Measurements from ENCODE around the gene CDC42BPG.

The CDC42BPG gene

DNA sequence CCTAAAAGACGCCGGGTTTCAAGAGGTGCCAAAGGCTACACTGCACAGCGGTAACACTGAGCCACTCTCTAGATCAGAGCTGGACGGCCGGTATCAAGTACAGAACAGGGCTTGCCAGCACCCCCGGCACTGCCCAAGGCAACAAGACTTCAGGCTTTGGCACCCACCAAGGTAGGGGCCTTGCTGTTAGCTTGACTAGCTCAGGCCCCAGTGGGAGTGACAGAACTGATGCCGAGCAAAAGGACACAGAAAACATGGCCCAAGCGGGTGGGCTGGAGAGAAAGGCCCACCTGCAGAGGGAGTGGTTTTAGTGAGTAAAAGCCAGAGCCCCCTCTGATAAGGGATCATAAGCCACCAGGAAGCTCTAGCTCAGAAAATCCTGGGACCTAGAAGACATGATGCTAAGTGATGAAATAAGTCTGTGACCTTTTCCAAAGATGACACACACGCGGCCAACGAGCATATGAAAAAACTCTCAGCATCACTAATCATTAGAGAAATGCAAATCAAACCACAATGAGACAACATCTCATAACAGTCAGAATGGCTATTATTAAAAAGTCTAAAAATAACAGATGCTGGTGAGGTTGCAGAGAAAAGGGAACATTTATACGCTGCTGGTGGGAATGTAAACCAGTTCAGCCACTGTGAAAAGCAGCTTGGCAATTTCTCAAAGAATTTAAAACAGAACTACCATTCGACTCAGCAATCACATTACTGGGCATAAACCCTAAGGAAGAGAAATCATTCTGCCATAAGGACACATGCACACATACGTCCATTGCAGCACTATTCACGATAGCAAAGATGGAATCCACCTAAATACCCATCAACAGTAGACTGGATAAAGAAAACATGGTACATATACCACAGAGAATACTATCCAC lies 21.1 kb upstream of the CDC42BPG start:
- DNase-seq: no peak

DNA sequence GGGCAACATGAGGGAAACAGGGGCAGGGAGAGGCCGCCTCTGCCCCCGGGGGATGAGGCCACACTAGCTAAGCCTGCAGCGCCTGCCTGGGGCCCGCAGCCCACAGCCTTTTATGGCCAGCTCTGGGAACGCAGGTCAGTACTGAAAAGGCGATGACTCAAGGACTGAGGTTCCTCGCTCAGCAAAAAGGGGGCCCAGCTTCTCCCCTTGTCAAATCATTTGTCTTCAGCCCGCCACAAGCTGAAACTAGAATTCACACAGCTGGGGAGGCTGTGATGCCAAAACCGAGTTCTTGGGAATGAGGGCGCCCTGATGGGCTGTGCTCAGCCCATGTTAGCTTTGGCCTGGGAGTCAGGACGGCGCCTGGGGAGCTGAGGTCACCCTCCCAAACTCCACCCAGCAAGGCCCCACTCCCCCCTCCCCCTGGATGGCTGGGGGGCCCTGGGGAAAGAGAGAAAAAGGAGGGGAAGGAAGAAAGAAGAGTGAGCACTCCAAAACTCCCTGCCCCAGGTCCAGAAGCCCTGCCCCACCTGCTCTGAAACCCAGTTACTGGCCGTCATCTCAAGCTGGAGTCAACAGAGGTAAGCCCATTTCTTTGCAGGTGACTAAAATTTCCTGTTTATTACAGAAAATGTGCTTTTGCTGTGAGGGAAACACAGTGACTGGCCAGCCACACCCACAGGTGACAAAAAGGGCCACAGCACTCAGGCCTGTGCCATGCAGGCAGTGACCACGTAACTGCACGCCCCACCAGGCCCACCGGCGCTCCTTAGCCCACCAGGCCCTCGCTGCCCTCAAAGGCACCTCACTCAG lies 20.2 kb upstream of the CDC42BPG start:
- peak in 8 of 56 donors; percentile 21 to 60 (median 36) for DNase-seq

DNA sequence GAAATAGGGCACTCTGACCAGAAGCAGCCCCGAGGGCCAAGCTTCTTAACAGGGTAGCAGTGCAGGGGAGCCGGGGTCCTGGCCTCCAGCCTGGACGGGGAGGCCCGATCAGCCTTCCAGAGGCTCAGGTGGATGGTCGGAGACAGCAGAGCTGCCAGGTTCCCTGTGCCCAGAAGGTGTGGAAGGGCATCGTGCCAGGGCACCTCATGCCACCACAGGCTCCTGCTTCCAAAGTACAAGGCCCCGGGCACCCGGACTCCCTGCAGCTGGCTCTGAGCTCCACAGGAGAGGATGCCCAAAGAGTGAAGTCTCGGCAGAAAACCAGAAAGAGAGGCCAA lies 19.7 kb upstream of the CDC42BPG start:
- DNase-seq: peak in 4 of 56 donors; percentile 17 to 60 (median 31)

DNA sequence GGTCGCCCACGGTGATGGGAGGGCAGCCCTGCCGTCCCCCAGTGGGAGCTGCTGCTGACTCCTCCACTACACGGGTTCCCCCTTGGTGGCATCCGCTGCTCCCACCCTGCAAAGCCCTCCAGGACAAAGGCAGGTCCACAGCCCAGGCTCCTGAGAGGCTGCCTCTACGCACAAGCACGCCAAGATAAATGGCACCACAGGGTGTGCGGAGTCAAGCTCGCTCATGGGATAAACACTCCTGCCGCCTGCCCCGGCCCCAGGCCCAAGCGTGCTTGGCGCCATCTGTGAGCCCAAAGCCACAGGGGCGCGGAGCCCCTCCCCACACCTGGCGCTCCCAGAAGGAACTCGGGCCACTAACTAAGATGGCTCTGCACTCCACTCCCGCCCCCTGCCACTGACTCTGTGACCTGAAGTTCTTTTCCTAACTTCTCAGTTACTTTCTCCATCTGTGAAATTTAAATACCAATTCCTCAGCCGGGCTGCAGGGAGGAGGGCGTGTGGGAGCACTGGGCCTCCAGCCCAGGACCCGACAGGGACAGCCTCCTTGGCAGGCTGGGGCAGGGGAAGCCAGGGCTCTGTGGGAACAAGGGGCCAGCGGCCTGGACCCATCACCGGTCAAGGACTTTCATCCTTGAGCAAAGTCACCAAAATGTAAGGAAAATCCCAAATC lies 19.1 kb upstream of the CDC42BPG start:
- DNase-seq: peak in 12 of 56 donors; percentile 21 to 66 (median 36)

DNA sequence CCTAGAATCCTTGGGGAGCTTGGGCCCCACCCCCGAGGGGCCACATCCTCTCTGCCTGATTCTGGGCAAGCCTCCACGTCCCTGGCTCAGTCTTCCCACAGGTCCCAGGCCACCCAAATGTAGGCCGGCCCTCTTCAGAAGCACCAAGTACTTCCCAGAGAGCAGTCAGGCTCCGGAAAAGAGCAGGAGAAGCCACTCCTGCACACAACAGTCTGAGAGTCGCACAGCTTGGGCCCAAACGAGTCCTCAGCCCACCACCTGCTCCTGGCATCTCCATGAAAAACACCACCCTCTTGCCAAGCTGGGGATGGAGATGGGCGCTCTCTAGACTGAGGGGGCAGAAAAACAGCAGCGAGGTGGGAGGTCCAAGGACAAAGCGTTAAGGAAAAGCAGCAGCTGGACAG lies 18.5 kb upstream of the CDC42BPG start:
- DNase-seq: no peak

DNA sequence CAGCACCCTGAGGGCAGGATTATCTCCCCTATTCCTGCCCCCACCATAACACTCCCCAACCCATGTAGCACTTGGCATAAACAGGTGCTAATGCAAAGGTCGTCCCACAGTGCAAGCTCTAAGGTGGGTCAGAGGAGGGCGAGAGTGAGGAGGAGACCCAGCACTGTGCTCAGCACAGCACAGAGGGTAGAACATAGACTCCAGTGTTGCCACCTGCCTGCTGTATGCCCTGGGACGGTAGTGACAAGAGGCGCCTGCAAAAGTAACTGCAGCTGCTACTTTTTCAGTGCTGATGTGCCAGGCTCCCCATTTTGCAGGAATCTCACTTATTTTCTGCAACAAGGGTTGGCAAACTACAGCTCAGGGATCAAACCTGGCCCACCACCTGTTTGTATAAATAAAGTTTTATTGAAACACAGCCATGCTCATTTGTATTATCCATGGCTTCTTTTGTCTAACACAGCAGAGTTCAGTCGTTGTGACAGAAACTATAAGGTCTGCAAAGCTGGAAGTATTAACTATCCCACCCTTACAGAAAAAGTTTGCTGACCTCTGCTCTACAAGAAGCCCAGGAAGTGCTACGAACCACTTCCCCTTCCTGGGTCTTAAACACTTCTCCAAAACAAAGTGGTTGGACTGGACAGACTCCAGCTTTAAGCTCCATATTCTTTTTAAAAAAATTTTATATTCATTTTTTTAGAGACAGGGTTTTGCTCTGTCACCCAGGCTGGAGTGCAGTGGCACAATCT lies 16.9 kb upstream of the CDC42BPG start:
- DNase-seq: peak in 1 of 56 donors; percentile 37

DNA sequence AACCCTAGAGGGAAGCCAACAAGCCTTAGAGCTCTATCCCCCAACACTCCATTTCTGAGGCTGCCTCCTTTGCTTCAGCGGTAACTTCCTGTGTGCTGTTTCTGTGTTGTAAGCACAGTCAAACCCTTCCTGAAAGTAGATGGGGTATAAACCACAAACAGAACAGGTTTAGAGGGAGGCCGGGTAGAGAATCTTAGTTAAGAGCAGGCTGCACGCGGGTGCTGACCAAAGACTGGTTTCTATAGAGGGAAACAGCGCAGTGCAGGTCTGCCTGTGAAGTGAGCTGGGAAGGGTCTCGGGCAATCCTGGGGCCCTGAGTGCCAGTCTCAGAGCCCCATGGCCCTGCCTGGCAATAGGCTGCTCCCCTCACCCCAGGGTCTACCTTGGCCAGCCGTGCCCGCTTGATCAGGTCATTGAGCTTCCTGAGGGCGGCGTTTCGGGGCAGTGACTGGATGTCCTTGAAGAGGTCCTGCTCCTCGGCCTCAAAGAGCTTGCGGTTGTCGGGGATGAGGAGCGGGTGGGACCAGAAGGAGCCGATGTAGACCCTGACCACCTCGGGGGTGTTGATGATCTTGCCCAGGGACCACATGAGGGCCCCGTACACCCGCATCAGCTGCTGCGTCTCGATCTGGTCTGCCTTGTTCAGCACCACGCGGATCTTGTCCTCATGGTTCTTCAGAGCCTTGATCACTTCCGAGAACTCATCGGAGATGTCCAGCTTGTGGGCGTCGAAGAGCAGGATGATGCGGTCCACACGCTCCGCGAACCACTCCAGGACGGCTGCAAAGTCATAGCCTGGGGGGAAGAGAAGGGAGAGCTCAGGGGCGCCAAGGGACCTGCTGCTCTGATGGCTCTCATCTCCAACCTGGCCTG lies 15.3 kb upstream of the CDC42BPG start:
- DNase-seq: no peak

DNA sequence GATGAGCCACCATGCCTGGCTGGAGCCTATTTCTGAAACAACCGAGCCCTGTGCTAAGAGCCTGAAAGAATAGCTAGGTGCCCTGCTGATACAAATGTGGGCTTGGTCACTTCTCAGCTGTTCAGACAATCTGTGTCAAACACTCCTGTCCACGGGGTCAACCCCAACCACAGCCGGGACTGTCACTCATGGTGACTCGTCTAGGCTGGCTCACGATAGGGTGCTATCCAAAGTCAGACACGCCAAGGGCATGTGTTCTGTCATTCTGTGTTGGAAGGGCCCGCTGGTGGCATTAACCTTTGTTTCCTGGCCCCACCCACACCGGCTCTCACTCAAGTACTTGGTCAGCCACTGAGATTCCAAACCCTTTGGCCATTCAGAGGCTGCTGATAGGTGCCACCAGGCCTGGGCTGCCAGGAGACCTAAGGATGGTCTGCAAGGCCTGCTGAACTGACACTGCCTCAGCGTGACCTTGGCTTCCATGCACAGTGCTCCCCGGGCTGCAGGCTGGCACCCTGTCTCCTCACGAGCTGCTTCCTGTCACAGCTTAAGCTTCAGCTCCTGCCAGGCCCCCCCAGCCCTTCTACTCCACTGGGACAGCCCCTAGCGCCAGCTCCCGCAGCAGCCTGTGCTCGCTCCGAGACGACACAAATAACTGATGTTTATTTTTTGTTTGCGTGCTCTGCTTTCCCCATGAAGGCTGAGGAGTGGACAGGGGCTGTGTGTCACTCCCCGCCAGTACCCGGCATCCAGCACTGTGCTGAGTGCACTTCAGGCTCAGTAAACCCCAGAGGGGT lies 14.2 kb upstream of the CDC42BPG start:
- no peak for DNase-seq

DNA sequence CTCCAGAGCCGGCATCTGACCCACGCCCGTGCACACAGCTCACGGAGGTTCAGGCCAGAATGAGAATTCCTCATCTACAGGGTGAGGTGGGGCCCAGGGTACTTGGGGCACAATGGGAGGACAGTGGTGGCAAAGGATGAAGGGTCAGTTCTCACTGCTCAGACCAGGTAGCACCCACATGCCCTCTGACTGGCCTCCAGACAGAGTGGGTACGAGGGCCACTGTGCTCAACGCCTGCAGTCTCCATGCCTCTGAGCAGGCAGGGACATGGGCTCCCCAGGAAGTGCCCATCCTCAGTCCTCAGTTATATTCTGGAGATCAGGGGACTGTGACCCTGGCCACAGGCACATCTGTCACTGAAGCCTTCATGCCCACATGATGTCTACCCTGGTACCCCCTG lies 13.0 kb upstream of the CDC42BPG start:
- no peak for DNase-seq

DNA sequence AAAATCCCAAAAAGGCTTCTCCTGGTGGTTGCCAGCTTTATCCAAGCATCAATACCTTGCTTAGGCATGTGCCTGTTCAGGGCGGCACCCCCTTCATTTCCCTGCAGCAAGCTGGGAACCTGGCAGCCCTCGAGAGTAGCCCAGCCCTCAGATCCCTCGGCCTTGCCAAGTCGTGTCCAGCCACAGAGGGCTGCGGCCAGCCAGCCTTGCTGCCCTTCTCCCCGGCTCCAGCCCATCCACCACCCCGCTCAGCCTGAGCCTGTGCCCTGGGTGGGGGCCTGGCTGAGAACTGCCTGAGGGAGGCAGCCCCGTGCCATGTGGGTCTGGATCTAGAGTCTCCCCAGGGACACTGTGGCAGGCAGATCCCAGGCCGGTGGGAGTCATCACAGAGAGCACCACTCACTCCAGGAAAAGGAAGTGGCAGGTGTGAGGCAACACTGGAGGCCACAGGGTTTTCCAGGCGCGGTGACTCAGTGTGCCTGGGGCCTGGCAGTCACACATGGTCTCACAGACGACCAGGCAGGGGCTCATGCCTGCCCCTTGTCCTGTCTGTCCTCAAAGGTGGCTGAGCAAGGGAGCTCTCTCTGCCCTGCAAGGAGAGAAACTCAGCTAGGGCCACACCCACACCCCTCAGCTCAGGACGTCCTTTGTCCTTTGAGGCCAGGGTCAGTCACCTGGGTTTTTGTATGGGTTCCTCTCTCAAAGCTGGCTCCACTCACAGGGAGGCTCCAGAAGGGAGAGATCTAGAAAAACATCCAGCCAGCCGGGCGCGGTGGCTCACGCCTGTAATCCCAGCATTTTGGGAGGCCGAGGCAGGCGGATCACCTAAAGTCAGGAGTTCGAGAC lies 12.2 kb upstream of the CDC42BPG start:
- DNase-seq: peak in 21 of 56 donors; percentile 9 to 68 (median 36)

DNA sequence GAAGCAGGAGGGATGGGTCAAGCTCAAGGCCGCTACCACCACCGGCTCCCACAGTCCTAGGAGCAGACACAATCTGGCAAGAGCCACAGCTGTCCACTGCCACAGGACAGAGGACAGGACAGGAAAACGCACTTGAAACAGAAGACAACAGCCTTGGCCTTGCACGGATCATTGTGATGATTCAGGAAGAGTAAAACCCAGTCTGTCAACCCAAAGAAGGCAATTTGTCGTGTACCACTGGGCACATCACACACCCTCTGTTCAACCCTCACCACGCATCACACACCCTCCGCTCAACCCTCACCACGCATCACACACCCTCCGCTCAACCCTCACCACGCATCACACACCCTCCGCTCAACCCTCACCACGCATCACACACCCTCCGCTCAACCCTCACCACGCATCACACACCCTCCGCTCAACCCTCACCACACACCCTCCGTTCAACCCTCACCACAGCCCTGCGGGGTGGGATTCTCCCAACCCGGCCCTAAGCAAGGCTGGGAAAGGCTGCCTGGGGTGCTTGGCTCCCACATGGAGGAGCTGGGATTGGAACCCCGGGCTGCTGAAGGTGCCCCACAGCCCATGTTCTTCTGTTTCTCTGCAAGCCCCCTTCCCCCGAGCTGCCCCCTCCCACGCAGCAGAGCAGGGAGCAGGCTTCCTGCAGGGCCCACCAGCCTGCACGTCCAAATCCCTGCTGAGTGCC lies 11.3 kb upstream of the CDC42BPG start:
- no peak for DNase-seq

DNA sequence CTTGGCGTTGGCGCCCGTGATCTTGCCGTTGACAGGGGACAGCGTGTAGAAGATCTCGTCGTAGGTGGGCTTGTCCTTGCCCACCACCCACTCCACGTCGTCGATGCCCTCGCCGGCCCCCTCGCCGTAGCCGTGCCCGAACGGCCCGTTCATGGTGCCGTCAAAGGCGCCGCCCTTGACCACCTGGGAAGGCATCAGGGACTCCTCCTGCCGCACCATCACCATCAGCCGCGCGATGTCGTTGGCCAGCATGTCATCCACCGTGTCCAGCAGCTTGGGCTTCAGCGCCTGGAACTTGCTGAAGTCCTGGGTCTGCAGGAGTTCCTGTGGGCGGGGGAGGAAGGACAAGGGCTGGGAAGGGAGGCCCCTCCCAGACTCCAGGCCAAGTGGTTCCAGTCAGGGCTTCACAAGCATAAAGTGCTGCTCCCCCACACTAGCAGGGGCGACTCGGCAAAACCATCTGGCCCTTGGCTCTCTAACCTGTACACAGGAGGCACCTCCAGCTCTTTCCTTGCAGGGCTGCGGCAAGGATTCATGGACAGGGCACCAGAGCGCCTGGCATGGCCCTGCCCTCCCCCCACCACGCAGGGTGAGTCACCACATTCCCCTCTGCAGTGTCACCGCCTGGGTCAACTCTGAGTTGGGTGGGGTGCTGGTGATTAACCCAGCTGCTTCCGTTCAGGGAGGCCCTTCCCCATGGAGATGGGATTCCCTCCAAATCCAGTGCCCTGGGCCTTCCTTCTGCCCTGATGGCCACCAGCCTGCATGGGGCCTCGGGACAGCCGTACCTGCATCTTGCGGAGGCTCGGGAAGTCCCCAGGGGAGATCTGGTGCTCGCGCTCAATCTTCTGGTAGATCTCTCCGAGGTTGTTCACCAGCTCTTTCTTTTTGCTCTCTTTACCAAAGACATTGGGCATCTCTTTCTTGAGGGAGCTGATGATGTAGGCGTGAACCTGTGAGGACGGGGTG lies 10.4 kb upstream of the CDC42BPG start:
- no peak for DNase-seq

DNA sequence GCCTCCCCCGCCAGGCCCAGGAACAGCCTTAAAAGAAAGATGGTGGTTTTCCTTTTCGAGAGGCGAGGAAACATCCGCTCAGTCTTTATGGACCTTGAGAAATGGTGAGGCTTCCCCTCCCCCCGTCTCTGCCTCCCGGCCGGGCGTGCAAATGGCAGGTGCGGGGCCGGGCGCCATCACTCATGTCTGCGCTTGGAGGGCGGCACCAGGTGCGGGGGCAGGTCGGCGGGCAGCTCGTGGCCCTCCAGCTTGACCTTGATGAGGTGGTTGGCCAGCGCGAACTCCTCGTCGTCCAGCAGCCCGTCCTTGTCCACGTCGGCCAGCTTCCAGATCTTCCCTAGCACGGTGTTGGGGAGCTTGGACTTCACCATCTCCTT lies 9.7 kb upstream of the CDC42BPG start:
- no peak for DNase-seq

DNA sequence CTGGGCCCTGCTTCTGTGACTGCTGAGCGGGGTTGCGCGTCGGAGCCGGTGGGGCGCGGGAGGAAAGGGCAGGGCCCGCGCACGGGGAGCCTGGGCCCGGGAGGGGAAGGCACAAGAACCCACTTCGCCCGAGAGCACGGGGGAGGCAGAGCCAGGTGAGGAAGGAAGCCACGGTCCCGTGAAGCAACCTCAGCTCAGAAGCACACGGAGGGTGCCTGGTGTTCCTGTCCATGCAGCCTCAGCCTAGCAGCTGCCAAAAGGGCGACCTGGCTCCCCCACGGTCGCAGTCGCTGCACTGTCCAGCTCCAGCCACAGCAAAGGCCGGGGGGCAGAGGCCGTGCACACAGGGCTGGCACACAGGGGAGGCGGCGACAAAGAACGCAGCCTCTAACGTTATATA lies 9.3 kb upstream of the CDC42BPG start:
- no peak for DNase-seq

DNA sequence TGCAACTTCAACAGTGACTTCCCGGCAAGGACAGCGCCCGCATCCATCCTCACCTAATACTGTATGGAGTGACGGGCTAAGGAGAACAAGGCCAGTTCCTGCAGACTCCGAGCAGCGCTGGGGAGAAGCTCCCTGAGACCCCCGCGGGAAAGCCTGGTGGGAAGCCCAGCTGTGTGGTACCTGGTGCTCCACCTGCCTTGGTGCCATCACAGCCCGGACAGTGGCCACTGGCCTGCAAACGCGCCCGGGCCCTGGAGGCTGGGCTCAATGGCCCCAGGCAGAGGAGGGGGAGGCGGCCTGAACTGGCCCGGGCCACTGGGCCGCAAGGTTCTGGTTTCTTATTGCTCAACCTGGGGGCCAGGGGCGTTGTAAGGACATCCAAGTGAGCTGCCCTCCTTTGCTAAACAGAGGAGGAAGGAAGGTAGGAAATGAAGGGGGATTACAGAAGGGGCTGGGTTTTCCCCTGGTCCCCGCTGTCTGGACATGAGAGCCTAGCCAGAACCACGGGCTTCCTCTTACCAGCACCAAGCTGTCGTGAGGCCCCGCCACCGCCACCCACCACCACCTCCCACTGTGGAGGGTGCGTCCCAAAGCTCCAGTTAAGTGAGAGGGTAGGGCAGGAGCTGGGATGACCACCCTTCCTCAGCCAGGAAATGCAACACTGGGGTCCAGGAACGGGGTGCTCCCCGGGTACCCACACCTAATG lies 8.5 kb upstream of the CDC42BPG start:
- no peak for DNase-seq

DNA sequence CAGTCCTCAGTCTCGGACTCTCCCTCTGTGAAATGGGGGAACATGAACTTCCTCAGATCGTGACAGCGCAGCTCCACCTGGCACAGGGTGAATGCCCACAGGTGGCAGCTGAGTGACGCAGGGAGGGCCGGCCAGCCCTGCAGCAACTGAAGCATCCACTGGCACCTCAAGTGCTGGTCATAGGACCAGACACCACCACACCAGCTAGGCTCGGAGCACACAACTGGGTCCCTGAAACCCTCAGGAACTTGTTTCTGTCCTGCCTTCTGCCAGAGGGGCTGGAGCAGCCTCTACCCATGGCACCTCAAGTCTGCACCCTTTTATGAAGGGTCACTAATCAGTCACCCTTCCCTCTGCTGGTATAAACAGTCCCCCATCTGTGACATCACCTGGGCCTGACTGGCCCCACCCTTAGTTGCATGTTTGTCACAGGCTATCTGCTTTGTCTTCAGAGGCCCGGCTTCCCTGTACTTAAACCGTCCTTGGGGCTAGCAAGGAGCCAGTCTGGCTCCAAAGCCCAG lies 7.4 kb upstream of the CDC42BPG start:
- DNase-seq: no peak
